Fibroblast of lung (primary cell): ENCODE data around the gene RING1.

Source experiments
- CTCF ChIP-seq, 2 donors: IDR thresholded peaks in 1 of 2; conservative IDR thresholded peaks in 1 of 2; 1 replicate in 1 of 2; 2 replicates in 1 of 2; pipeline ENCODE4 v1.5.1; 2011 to 2012; ENCODE audit warnings: low read length in 2 of 2, control low read depth in 1 of 2, inconsistent platforms in 1 of 2, low read depth in 1 of 2, mild to moderate bottlenecking in 1 of 2
- EZH2 ChIP-seq: IDR thresholded peaks from 2 replicates; pipeline ENCODE4 v1.5.1; 2012; ENCODE audit warnings: low read length, control low read depth, mild to moderate bottlenecking; ENCODE audit errors: missing control alignments

GRCh38 chr6:33209856-33210255 is 1.6 kb downstream of the RING1 start:
- TF ChIP-seq CTCF (conservative IDR thresholded peaks at IDR 0.05 in 1 of 2, IDR thresholded peaks at IDR 0.05 in 1 of 2; ENCODE audit: low read depth in 1 of 2, low read length in 2 of 2) (no peak), EZH2 (no peak)
